Measurements from ENCODE around the gene ZNF236. TPM values are rescaled to one million over a fixed set of nuclear protein-coding genes. Genes with fewer than 3 reads are reported as not detected.

The ZNF236 gene
- polyA plus RNA-seq, 1 donor: 11.8 TPM

- DNase-seq: no peak
These were observed 942 bp upstream of the ZNF236 start for GRCh38 chr18:76821356-76821874.

- no peak for DNase-seq
These were observed 367 bp upstream of the ZNF236 start for GRCh38 chr18:76821875-76822505.

- no peak for DNase-seq
These were observed 793 bp downstream of the ZNF236 start for GRCh38 chr18:76823161-76823538.

GRCh38 chr18:76823587-76824011 is 1.2 kb downstream of the ZNF236 start:
- DNase-seq: no peak

- DNase-seq: no peak
These were observed 1.9 kb downstream of the ZNF236 start for GRCh38 chr18:76824145-76824676.

GRCh38 chr18:76824754-76825153 is 2.4 kb downstream of the ZNF236 start:
- no peak for DNase-seq

- DNase-seq: no peak
These were observed 5.1 kb downstream of the ZNF236 start for GRCh38 chr18:76827205-76828200.

GRCh38 chr18:76834379-76834778 is 12.0 kb downstream of the ZNF236 start:
- no peak for DNase-seq

GRCh38 chr18:76835380-76835779 is 13.0 kb downstream of the ZNF236 start:
- DNase-seq: no peak

- DNase-seq: no peak
These were observed 14.7 kb downstream of the ZNF236 start for GRCh38 chr18:76837071-76837470.

- DNase-seq: no peak
These were observed 15.8 kb downstream of the ZNF236 start for GRCh38 chr18:76838182-76838581.

- DNase-seq: no peak
These were observed 16.9 kb downstream of the ZNF236 start for GRCh38 chr18:76839086-76839794.

- DNase-seq: no peak
These were observed 20.6 kb downstream of the ZNF236 start for GRCh38 chr18:76842837-76843530.

- no peak for DNase-seq
These were observed 21.8 kb downstream of the ZNF236 start for GRCh38 chr18:76844144-76844543.

- no peak for DNase-seq
These were observed 22.6 kb downstream of the ZNF236 start for GRCh38 chr18:76844742-76845477.

- no peak for DNase-seq
These were observed 23.9 kb downstream of the ZNF236 start for GRCh38 chr18:76846217-76846616.

GRCh38 chr18:76847916-76848315 is 25.6 kb downstream of the ZNF236 start:
- DNase-seq: no peak

GRCh38 chr18:76850112-76850511 is 27.8 kb downstream of the ZNF236 start:
- DNase-seq: no peak

GRCh38 chr18:76855594-76855993 is 33.2 kb downstream of the ZNF236 start:
- no peak for DNase-seq

- DNase-seq: no peak
These were observed 35.1 kb downstream of the ZNF236 start for GRCh38 chr18:76857476-76857875.
